Measurements from ENCODE around the gene NTNG1.

Gene NTNG1

DNA sequence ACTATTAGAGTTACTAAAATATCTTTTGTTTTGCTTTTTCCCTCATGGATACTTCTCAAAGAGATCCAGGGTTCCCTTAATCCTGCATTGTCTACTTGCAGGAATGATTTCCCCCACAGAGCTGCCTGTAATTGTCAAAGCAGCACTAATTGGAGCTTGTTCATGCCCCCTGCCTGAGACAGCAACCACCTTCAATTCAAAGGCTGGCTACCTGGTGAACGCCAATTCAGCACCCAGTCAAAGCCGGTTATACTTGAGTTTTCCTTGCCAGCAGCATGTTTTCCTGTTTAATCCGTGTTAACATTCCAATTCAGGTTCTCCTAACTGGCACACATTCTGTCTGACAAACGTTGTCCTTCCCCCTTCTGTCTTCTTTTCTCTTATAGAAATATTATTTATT is 382.9 kb downstream of the NTNG1 start:
- no peak for DNase-seq
- no peak overlapping the region for H3K4me3 ChIP-seq (ENCODE audit: low read depth, low read length)
- H3K9me3 ChIP-seq = no peaks in the 10 kb centered on the region
- no peaks in the 10 kb centered on the region for H3K4me1 ChIP-seq
- H3K27me3 ChIP-seq = no peaks in the 10 kb centered on the region
- TF ChIP-seq, protein P1, sequence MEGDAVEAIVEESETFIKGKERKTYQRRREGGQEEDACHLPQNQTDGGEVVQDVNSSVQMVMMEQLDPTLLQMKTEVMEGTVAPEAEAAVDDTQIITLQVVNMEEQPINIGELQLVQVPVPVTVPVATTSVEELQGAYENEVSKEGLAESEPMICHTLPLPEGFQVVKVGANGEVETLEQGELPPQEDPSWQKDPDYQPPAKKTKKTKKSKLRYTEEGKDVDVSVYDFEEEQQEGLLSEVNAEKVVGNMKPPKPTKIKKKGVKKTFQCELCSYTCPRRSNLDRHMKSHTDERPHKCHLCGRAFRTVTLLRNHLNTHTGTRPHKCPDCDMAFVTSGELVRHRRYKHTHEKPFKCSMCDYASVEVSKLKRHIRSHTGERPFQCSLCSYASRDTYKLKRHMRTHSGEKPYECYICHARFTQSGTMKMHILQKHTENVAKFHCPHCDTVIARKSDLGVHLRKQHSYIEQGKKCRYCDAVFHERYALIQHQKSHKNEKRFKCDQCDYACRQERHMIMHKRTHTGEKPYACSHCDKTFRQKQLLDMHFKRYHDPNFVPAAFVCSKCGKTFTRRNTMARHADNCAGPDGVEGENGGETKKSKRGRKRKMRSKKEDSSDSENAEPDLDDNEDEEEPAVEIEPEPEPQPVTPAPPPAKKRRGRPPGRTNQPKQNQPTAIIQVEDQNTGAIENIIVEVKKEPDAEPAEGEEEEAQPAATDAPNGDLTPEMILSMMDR (IDR thresholded peaks at IDR 0.05; ENCODE audit: low read depth, low read length) = no peak
- H3K36me3 ChIP-seq = no peaks in the 10 kb centered on the region

DNA sequence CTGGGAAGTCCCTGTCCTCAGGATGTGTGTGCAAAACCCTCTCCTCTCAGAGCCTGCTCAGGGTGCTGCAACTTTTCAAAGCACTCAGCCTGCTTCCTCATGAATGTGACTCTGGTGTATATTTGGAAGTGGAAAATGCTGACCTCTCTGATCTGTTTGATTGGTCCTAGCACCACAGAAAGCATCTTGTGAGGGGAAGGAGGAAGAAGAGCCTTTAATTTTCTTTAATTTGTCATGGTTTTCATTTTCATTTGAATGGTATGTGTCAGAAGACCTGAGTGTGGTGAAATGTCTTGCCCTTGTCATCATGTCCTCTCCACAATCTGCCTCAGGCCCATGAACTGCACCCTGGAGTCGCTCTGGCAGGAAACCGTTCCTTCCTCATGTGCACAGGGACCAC is 383.5 kb downstream of the NTNG1 start:
- no peak for DNase-seq
- no peaks in the 10 kb centered on the region for H3K27me3 ChIP-seq
- TF ChIP-seq, protein P1 (IDR thresholded peaks at IDR 0.05; ENCODE audit: low read depth, low read length) = no peak
- H3K4me1 ChIP-seq = peaks cover under 1% of the 10 kb centered on the region; the same call in 1 of the 2 replicates
- no peak overlapping the region for H3K4me3 ChIP-seq (ENCODE audit: low read depth, low read length)
- H3K36me3 ChIP-seq = no peaks in the 10 kb centered on the region
- H3K9me3 ChIP-seq = no peaks in the 10 kb centered on the region

DNA sequence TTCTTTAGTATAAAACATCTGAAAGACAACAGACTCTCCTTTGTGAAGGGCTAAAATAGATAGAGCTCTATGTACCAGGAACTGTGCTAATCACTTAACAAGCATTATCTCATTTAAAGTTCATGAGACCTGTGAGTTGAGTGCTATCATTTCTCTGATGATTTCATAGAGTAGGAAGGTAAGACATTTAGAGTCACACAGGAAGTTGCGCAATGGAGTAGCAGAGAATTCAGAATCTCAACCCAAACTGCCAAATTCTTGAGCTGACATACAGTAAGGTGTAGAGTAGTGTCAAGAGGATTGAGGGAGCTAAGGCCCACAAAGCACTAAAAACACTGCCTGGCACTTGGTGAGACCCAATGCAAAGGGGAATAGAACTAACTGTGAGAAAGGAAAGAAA is 384.3 kb downstream of the NTNG1 start:
- TF ChIP-seq, protein P1 (IDR thresholded peaks at IDR 0.05; ENCODE audit: low read depth, low read length) = no peak
- Histone ChIP-seq H3K4me3 (ENCODE audit: low read depth, low read length) (no peak overlapping the region), H3K4me1 (peaks cover 6% of the 10 kb centered on the region; the same call in 1 of the 2 replicates), H3K27me3 (no peaks in the 10 kb centered on the region), H3K9me3 (no peaks in the 10 kb centered on the region), H3K36me3 (no peaks in the 10 kb centered on the region)
- DNase-seq = no peak

DNA sequence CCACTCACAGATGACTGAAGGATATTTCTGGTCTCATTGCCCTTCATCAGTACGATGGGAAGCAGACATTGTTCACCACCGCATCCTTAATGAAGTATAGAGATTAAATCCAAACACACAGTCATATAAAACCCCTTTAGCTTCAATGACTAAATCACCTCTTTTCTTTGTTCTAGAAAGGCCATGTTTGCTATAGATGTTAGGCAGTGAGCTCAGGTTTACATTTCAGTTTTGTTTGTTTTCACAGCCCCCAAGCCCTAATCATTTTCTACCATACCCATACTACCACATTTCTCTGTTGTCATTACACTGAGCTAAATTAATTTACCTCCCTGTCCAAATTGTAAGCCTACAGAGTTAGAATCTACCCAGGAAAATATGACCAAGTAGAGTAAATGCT is 385.1 kb downstream of the NTNG1 start:
- TF ChIP-seq, protein P1 (IDR thresholded peaks at IDR 0.05; ENCODE audit: low read depth, low read length) = no peak

DNA sequence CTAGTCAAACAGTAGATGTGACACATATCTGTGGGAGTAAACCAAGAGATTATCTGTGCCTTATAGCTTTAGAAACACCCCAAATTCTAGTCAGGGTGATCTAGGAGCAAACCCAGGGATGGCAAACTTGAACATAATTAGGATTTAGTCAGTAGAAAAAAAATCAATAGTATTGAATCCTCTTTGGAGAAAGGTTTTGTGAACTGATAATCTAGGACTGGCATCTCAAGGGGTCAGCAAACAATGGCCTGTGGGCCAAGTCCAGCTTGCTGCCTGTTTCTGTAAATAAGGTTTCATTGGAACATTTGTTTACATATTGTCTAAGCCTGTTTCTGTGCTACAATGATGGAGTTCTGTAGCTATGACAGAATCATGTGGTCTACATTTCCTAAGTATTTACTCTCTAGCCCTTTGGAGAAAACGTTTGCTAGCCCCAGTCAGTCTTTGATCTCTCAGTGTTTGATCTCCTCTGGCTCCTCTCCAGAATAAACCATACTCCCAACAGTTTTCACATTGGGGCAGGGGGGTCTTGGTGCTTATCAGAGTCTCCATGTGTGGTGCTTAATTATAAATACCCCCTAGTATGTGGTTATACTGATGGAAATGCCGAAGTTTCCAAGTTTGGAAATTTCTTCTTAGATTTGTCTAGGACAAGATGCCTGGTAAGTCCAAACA is 385.8 kb downstream of the NTNG1 start:
- Histone ChIP-seq H3K36me3 (no peaks in the 10 kb centered on the region), H3K9me3 (no peaks in the 10 kb centered on the region), H3K27me3 (no peaks in the 10 kb centered on the region), H3K4me3 (ENCODE audit: low read depth, low read length) (no peak overlapping the region), H3K4me1 (peaks cover 6% of the 10 kb centered on the region; the same call in 1 of the 2 replicates)
- TF ChIP-seq, protein P1 (IDR thresholded peaks at IDR 0.05; ENCODE audit: low read depth, low read length) = no peak
- no peak for DNase-seq

More for the DNA sequence above, 385.1 kb downstream of the NTNG1 start:
- no peaks in the 10 kb centered on the region for H3K27me3 ChIP-seq
- H3K9me3 ChIP-seq = no peaks in the 10 kb centered on the region
- no peak for DNase-seq
- no peaks in the 10 kb centered on the region for H3K36me3 ChIP-seq
- no peak overlapping the region for H3K4me3 ChIP-seq (ENCODE audit: low read depth, low read length)
- peaks cover 6% of the 10 kb centered on the region; the same call in 1 of the 2 replicates for H3K4me1 ChIP-seq

DNA sequence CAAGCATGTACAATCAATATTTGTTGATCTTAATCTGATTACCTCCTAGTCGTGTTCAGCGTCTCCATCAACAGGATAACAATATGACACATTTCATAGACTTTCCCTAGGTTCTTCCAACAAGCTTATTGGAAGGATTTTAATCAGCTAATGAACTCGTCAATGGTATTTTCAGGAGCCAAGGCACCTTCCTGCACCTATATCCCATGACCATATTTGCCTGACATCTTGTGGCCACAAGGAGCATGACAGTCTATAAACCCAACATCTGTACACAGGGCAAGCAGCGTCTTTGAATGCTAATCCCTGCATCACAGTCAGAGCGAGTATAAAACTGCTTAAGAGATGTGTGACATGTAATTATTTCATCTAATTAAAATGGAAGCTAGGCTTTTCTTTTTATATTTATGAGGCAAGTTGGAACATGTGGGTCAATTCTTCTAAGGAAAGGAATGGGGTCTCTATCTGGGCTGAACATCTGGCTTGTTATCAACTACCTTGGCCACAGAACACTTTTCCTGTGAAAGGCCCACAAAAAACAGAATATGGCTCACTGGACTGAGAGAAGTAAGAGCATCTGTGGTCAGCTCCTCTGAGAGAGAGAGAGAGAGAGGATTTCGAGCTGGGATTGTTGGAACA is 388.8 kb downstream of the NTNG1 start:
- no peaks in the 10 kb centered on the region for H3K36me3 ChIP-seq

More for the DNA sequence above, 388.8 kb downstream of the NTNG1 start:
- H3K9me3 ChIP-seq = no peaks in the 10 kb centered on the region
- H3K4me1 ChIP-seq = peaks cover 8% of the 10 kb centered on the region
- H3K27me3 ChIP-seq = no peaks in the 10 kb centered on the region
- TF ChIP-seq, protein P1 (IDR thresholded peaks at IDR 0.05; ENCODE audit: low read depth, low read length) = peak; percentile 94
- no peak overlapping the region for H3K4me3 ChIP-seq (ENCODE audit: low read depth, low read length)
- DNase-seq = peak; percentile 37
